SK-N-SH treated with all-trans-retinoic acid at 6 μM for 48 hours (cell line): ENCODE measurements around the gene MAPK10.
A peak's percentile ranks its signal among the peaks of the same experiment; 100 is the strongest.

Source experiments
- ATAC-seq: fragments of 200-7000 bp; cut with Tn5 transposase; 3 replicates; pipeline ENCODE4 v1.9.1; 2020; ENCODE audit warnings: mild to moderate bottlenecking, moderate library complexity
- BACH2 ChIP-seq: fragments of 250-450 bp; sonication (Bioruptor Pico); IDR thresholded peaks from 2 replicates; pipeline ENCODE4 v1.9.0; 2021; ENCODE audit warnings: mild to moderate bottlenecking, borderline replicate concordance
- CSDC2 ChIP-seq: fragments of 250-450 bp; sonication (Bioruptor Pico); IDR thresholded peaks from 2 replicates; pipeline ENCODE4 v1.5.0; 2020; ENCODE audit warnings: mild to moderate bottlenecking, moderate library complexity
- ISL1 ChIP-seq: fragments of 250-450 bp; sonication (Bioruptor Pico); IDR thresholded peaks from 2 replicates; pipeline ENCODE4 v2.1.2; 2022; ENCODE audit warnings: mild to moderate bottlenecking, moderate library complexity
- OSR1 ChIP-seq: fragments of 250-450 bp; sonication (Bioruptor Pico); IDR thresholded peaks from 2 replicates; pipeline ENCODE4 v1.8.0; 2022; ENCODE audit warnings: moderate library complexity, mild to moderate bottlenecking, inconsistent platforms
- POU6F1 ChIP-seq: fragments of 250-450 bp; sonication (Bioruptor Pico); IDR thresholded peaks from 2 replicates; pipeline ENCODE4 v1.8.0; 2021; ENCODE audit warnings: low read depth, mild to moderate bottlenecking, moderate library complexity, borderline replicate concordance
- RARB ChIP-seq: fragments of 250-450 bp; sonication (Bioruptor Pico); IDR thresholded peaks from 2 replicates; pipeline ENCODE4 v1.8.0; 2021; ENCODE audit warnings: mild to moderate bottlenecking, moderate library complexity
- SNAI2 ChIP-seq: fragments of 250-450 bp; sonication (Bioruptor Pico); IDR thresholded peaks from 2 replicates; pipeline ENCODE4 v1.5.0; 2020; ENCODE audit warnings: mild to moderate bottlenecking, moderate library complexity
- TCF4 ChIP-seq: fragments of 250-450 bp; sonication (Bioruptor Pico); IDR thresholded peaks from 2 replicates; pipeline ENCODE4 v1.8.0; 2021; ENCODE audit warnings: mild to moderate bottlenecking, moderate library complexity, borderline replicate concordance
- TOX ChIP-seq: fragments of 250-450 bp; sonication (Bioruptor Pico); IDR thresholded peaks from 2 replicates; pipeline ENCODE4 v1.8.0; 2021; ENCODE audit warnings: mild to moderate bottlenecking, moderate library complexity, borderline replicate concordance
- TSHZ2 ChIP-seq: fragments of 250-450 bp; sonication (Bioruptor Pico); IDR thresholded peaks from 2 replicates; pipeline ENCODE4 v1.5.0; 2020; ENCODE audit warnings: mild to moderate bottlenecking, moderate library complexity
- ZC3H10 ChIP-seq: fragments of 250-450 bp; sonication (Bioruptor Pico); IDR thresholded peaks from 2 replicates; pipeline ENCODE4 v1.5.1; 2021; ENCODE audit warnings: mild to moderate bottlenecking, moderate library complexity
- ZFP3 ChIP-seq: fragments of 250-450 bp; sonication (Bioruptor Pico); IDR thresholded peaks from 2 replicates; pipeline ENCODE4 v1.5.0; 2020; ENCODE audit warnings: mild to moderate bottlenecking, moderate library complexity
- ZFP30 ChIP-seq: fragments of 450-650 bp; formaldehyde crosslinking; IDR thresholded peaks from 2 replicates; pipeline ENCODE4 v1.5.0; 2022; ENCODE audit warnings: mild to moderate bottlenecking, moderate library complexity
- ZNF565 ChIP-seq: fragments of 450-650 bp; formaldehyde crosslinking; conservative IDR thresholded peaks from 2 replicates; pipeline ENCODE4 v1.5.0; 2020; ENCODE audit warnings: low read depth, mild to moderate bottlenecking, moderate library complexity
- TF ChIP-seq, protein P1 (sequence below): fragments of 250-450 bp; sonication (Bioruptor Pico); IDR thresholded peaks from 2 replicates; pipeline ENCODE4 v1.5.1; 2020; ENCODE audit warnings: low read depth, mild to moderate bottlenecking, moderate library complexity
- TF ChIP-seq, protein P2 (sequence below): fragments of 250-450 bp; sonication (Bioruptor Pico); IDR thresholded peaks from 2 replicates; pipeline ENCODE4 v1.8.0; 2020; ENCODE audit warnings: mild to moderate bottlenecking, moderate library complexity, borderline replicate concordance

The MAPK10 gene

GRCh38 chr4:86141161-86141560 lies 218.7 kb downstream of the MAPK10 start:
- TF ChIP-seq SNAI2 (CRISPR knock-in tag) (no peak), RARB (CRISPR knock-in tag) (no peak), TSHZ2 (CRISPR knock-in tag) (no peak), BACH2 (CRISPR knock-in tag) (no peak), ZNF565 (CRISPR knock-in tag) (no peak), CSDC2 (no peak), TCF4 (CRISPR knock-in tag) (no peak)
- TF ChIP-seq, protein P1, sequence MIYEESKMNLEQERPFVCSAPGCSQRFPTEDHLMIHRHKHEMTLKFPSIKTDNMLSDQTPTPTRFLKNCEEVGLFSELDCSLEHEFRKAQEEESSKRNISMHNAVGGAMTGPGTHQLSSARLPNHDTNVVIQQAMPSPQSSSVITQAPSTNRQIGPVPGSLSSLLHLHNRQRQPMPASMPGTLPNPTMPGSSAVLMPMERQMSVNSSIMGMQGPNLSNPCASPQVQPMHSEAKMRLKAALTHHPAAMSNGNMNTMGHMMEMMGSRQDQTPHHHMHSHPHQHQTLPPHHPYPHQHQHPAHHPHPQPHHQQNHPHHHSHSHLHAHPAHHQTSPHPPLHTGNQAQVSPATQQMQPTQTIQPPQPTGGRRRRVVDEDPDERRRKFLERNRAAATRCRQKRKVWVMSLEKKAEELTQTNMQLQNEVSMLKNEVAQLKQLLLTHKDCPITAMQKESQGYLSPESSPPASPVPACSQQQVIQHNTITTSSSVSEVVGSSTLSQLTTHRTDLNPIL (CRISPR knock-in tag) = no peak
- ATAC-seq = no peak

- TF ChIP-seq, protein P2, sequence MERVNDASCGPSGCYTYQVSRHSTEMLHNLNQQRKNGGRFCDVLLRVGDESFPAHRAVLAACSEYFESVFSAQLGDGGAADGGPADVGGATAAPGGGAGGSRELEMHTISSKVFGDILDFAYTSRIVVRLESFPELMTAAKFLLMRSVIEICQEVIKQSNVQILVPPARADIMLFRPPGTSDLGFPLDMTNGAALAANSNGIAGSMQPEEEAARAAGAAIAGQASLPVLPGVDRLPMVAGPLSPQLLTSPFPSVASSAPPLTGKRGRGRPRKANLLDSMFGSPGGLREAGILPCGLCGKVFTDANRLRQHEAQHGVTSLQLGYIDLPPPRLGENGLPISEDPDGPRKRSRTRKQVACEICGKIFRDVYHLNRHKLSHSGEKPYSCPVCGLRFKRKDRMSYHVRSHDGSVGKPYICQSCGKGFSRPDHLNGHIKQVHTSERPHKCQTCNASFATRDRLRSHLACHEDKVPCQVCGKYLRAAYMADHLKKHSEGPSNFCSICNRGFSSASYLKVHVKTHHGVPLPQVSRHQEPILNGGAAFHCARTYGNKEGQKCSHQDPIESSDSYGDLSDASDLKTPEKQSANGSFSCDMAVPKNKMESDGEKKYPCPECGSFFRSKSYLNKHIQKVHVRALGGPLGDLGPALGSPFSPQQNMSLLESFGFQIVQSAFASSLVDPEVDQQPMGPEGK (CRISPR knock-in tag) = no peak
- TF ChIP-seq OSR1 (CRISPR knock-in tag) (no peak), ZFP3 (CRISPR knock-in tag) (no peak), ZC3H10 (CRISPR knock-in tag) (no peak), ZFP30 (CRISPR knock-in tag) (no peak), ISL1 (CRISPR knock-in tag) (no peak)
- ATAC-seq = no peak
Measured at GRCh38 chr4:86132468-86132867, 227.4 kb downstream of the MAPK10 start.

- peak; percentile 38 for ATAC-seq
- TF ChIP-seq TOX (CRISPR knock-in tag) (no peak), ISL1 (CRISPR knock-in tag) (peak; percentile 100)
Measured at GRCh38 chr4:86131456-86131855, 228.4 kb downstream of the MAPK10 start.

DNA sequence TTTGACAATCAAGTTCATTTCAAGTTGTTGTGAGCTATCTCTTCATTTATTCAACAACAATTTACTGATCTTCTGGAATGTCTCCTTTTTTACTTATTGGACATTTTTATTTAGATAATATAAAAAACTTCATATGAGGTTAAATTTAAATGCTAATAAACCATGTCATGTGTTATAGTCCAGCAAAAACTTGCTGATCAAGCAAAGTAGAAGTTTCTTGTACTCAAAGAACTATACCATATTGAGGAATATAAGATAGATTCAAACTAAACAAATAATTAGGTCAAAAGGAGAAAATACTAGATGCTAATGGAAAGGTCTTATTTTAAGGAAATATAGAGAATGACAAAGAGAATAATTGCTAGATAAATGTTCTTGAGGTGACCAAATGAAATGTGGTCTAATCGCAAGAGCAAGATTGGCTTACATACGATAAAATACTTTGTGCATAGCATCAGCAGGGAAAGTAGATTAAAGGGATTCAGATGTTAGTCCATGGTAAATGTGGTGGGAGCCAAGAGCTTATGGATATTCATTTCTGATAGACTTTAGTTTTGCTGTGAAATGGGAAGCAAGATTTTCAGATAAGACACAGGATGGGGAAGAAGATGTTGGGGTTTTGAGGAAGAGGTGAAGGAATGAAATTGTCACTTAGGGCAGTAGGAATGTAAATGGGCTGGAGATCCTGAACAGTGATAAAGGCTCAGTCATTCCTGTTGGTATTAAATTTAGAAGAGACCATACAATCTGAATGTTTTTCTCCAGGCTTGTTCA lies 229.5 kb downstream of the MAPK10 start:
- peak; percentile 88 for ATAC-seq

More for the DNA sequence above, 229.5 kb downstream of the MAPK10 start:
- peak; percentile 57; the same call in 1 of the 2 replicates for TF ChIP-seq SNAI2 (CRISPR knock-in tag)
- TF ChIP-seq ISL1 (CRISPR knock-in tag) = peak; percentile 91
- TF ChIP-seq POU6F1 (CRISPR knock-in tag) = no peak
- TF ChIP-seq, protein P1 (CRISPR knock-in tag) = peak; percentile 68
